NCI-H2196 treated with DMSO at 0.1 percent for 48 hours (cell line): ENCODE measurements around the gene USP17L26.
"Not testable (repeated sequence)": the region's sequence is repeated elsewhere in the genome, so short reads cannot be mapped to it uniquely, and the experiment has no call there.

Source experiments
- DNase-seq: peaks from one replicate; lab custom pipeline; 2025; ENCODE audit not compliant: unreplicated experiment; lab: John Stamatoyannopoulos, UW

Gene USP17L26, protein sequence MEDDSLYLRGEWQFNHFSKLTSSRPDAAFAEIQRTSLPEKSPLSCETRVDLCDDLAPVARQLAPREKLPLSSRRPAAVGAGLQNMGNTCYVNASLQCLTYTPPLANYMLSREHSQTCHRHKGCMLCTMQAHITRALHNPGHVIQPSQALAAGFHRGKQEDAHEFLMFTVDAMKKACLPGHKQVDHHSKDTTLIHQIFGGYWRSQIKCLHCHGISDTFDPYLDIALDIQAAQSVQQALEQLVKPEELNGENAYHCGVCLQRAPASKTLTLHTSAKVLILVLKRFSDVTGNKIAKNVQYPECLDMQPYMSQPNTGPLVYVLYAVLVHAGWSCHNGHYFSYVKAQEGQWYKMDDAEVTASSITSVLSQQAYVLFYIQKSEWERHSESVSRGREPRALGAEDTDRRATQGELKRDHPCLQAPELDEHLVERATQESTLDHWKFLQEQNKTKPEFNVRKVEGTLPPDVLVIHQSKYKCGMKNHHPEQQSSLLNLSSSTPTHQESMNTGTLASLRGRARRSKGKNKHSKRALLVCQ

DNA sequence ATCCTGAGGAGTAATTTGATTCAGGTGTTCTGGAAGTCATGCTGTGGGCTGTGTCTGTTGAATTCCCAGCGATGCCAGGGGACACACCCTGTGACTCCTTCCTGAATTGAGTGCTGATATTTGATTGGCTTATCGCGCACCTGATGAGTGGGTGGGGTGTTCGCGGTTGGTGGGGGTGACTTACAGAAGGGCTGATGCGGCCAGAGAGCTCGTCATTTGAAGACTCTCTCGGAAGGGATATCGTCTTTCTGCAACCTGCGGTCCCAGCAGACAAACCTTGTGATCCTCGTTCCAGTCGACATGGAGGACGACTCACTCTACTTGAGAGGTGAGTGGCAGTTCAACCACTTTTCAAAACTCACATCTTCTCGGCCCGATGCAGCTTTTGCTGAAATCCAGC lies at the start of gene USP17L26:
USP17L26 (plus strand) TSS at position 301 of the 400 bp plus-strand sequence; CDS start at position 301, 0 bp downstream.
- not testable (repeated sequence) for DNase-seq

DNA sequence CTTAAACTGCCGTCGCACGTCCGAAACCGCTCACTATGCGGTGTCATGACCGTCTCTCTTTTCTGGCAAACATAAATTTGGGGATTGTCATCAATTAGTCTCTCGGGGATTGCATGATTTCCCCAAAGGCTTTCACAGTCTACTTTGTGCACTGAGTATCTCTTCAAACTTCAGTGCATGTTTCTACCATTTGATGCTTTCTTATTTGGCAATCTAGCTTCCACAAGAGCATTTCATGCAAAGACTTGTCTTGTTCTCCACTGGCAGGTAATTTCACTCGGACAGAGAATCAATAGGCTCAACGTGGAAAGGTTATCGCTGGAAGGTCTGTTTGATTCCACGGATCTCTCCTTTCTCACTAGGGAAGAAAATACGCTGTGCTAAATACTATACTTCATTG lies 10.3 kb upstream of the USP17L26 start:
- not testable (repeated sequence) for DNase-seq

DNA sequence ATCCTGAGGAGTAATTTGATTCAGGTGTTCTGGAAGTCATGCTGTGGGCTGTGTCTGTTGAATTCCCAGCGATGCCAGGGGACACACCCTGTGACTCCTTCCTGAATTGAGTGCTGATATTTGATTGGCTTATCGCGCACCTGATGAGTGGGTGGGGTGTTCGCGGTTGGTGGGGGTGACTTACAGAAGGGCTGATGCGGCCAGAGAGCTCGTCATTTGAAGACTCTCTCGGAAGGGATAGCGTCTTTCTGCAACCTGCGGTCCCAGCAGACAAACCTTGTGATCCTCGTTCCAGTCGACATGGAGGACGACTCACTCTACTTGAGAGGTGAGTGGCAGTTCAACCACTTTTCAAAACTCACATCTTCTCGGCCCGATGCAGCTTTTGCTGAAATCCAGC lies 9.6 kb upstream of the USP17L26 start, which contains the start of gene USP17L24:
USP17L24 (plus strand) TSS at position 301 of the 400 bp plus-strand sequence; CDS start at position 301, 0 bp downstream.
- DNase-seq, result not testable (repeated sequence)

DNA sequence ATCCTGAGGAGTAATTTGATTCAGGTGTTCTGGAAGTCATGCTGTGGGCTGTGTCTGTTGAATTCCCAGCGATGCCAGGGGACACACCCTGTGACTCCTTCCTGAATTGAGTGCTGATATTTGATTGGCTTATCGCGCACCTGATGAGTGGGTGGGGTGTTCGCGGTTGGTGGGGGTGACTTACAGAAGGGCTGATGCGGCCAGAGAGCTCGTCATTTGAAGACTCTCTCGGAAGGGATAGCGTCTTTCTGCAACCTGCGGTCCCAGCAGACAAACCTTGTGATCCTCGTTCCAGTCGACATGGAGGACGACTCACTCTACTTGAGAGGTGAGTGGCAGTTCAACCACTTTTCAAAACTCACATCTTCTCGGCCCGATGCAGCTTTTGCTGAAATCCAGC lies 4.8 kb upstream of the USP17L26 start, which contains the start of gene USP17L25:
USP17L25 (plus strand) TSS at position 301 of the 400 bp plus-strand sequence; CDS start at position 301, 0 bp downstream.
- not testable (repeated sequence) for DNase-seq

DNA sequence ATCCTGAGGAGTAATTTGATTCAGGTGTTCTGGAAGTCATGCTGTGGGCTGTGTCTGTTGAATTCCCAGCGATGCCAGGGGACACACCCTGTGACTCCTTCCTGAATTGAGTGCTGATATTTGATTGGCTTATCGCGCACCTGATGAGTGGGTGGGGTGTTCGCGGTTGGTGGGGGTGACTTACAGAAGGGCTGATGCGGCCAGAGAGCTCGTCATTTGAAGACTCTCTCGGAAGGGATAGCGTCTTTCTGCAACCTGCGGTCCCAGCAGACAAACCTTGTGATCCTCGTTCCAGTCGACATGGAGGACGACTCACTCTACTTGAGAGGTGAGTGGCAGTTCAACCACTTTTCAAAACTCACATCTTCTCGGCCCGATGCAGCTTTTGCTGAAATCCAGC lies 4.6 kb downstream of the USP17L26 start, which contains the start of gene USP17L5:
USP17L5 (plus strand) TSS at position 301 of the 400 bp plus-strand sequence; CDS start at position 301, 0 bp downstream.
- DNase-seq, result not testable (repeated sequence)

DNA sequence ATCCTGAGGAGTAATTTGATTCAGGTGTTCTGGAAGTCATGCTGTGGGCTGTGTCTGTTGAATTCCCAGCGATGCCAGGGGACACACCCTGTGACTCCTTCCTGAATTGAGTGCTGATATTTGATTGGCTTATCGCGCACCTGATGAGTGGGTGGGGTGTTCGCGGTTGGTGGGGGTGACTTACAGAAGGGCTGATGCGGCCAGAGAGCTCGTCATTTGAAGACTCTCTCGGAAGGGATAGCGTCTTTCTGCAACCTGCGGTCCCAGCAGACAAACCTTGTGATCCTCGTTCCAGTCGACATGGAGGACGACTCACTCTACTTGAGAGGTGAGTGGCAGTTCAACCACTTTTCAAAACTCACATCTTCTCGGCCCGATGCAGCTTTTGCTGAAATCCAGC lies 9.4 kb downstream of the USP17L26 start, which contains the start of gene USP17L27:
USP17L27 (plus strand) TSS at position 301 of the 400 bp plus-strand sequence; CDS start at position 301, 0 bp downstream.
- not testable (repeated sequence) for DNase-seq

DNA sequence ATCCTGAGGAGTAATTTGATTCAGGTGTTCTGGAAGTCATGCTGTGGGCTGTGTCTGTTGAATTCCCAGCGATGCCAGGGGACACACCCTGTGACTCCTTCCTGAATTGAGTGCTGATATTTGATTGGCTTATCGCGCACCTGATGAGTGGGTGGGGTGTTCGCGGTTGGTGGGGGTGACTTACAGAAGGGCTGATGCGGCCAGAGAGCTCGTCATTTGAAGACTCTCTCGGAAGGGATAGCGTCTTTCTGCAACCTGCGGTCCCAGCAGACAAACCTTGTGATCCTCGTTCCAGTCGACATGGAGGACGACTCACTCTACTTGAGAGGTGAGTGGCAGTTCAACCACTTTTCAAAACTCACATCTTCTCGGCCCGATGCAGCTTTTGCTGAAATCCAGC lies 14.1 kb downstream of the USP17L26 start, which contains the start of gene USP17L28:
USP17L28 (plus strand) TSS at position 301 of the 400 bp plus-strand sequence; CDS start at position 301, 0 bp downstream.
- not testable (repeated sequence) for DNase-seq

DNA sequence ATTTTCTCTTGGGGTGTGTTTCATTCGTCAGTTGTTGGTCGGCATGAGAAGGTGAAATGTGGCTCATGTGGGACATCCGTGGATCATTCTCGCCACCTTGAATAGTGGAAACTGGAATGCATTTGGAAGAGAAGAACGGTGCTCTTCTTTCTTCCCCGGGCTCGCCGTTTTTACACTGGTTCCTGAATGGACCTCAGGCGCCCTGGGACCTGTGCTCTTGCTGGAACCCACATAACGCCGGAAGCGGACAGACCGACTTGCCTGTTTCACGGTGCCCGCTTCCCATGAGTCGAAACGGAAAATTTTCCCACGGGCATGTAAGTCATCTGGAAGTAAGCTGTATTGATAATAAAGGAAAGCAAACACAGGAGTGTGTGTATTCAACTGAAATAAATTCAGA lies 16.4 kb downstream of the USP17L26 start:
- not testable (repeated sequence) for DNase-seq

DNA sequence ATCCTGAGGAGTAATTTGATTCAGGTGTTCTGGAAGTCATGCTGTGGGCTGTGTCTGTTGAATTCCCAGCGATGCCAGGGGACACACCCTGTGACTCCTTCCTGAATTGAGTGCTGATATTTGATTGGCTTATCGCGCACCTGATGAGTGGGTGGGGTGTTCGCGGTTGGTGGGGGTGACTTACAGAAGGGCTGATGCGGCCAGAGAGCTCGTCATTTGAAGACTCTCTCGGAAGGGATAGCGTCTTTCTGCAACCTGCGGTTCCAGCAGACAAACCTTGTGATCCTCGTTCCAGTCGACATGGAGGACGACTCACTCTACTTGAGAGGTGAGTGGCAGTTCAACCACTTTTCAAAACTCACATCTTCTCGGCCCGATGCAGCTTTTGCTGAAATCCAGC lies 18.9 kb downstream of the USP17L26 start, which contains the start of gene USP17L29:
USP17L29 (plus strand) TSS at position 301 of the 400 bp plus-strand sequence; CDS start at position 301, 0 bp downstream.
- DNase-seq, result not testable (repeated sequence)

DNA sequence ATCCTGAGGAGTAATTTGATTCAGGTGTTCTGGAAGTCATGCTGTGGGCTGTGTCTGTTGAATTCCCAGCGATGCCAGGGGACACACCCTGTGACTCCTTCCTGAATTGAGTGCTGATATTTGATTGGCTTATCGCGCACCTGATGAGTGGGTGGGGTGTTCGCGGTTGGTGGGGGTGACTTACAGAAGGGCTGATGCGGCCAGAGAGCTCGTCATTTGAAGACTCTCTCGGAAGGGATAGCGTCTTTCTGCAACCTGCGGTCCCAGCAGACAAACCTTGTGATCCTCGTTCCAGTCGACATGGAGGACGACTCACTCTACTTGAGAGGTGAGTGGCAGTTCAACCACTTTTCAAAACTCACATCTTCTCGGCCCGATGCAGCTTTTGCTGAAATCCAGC lies 28.4 kb downstream of the USP17L26 start, which contains the start of gene USP17L30:
USP17L30 (plus strand) TSS at position 301 of the 400 bp plus-strand sequence; CDS start at position 301, 0 bp downstream.
- DNase-seq, result not testable (repeated sequence)

DNA sequence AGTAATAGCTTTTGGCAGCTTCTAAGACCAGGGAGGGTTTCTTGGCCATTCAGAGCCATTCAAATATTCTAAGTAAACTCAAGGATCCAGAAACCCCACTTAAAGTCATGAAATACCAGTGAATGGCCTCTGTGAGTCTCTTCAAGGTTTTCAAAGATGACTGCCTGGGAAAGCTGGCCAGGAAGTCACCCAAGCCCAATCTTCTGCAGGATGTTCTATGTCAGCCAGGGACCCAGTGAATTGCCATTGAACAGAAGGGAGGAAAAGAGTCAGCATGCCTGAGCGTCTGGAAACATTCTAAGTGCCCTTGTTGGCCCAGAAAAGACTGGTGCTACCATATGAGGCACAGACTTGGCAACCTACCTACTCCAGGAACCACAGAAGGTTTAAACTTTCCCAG lies 45.4 kb downstream of the USP17L26 start:
- DNase-seq, result not testable (repeated sequence)

DNA sequence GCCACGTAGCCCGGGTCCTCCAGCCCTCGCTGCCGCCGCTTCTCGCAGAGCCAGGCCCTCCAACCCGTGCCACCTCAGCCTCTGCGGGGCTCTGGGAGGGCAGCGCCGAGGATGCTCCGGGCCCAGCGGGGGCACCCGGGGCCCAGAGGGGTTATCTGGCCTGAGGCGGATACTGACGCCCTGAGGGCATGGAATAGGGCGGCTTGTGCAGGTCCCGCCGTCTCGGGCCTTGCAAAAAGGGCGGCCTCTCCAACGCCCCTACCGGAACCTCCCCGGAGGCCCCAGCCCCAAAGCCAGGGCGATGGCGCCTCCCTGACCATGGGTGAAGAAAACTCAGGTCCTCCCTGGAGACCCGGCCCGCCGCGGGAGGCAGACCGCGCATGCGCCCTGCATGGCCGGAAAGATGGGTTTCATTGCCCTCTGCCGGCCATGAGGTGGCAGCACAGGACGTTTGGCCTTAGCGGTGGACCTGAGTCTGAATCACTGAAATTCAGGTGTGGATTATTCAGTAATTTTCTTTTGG lies 46.6 kb downstream of the USP17L26 start:
- DNase-seq, result not testable (repeated sequence)

DNA sequence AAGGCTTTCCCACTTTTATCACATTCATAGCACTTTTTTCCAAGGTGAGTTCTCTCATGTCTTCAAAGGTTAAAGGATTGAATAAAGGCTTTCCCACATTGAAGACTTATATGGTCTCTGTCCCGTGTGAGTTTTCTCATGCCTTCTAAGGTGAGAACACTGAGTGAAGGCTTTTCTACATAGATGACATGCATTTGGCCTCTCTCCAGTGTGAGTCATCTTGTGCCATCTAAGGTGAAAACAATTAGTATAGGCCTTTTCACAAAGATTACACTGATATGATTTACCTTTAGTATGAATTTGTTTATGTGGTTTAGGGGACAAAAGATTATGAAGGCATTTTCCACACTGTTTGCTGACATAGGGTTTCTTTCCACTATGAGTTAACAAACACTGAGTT lies 49.7 kb downstream of the USP17L26 start:
- no peak for DNase-seq
